Panc1 (cell line): ENCODE measurements around the gene TSKS. TPM values are rescaled to one million over a fixed set of nuclear protein-coding genes. Genes with fewer than 3 reads are reported as not detected.
"Not testable (repeated sequence)": the region's sequence is repeated elsewhere in the genome, so short reads cannot be mapped to it uniquely, and the experiment has no call there.

Experiments used
- ATAC-seq: fragments of 200-7000 bp; cut with Tn5 transposase; 2 replicates; pipeline ENCODE4 v1.9.1; 2020; ENCODE audit warnings: mild to moderate bottlenecking, moderate library complexity
- BruUV-seq: library from RNA; stranded (reverse); fragments of 400-500 nt; replicated peaks from 2 replicates; lab custom pipeline; 2021; lab: Mats Ljungman, UMichigan
- CTCF ChIA-PET: fragments of 300-600 bp; sonication (Branson Sonifier 250); formaldehyde crosslinking; loops from one replicate; lab custom pipeline; 2022; ENCODE audit warnings: antibody characterized with exemption; lab: Charles Lee
- POLR2A ChIA-PET: fragments of 300-600 bp; sonication (Branson Sonifier 250); formaldehyde crosslinking; loops from one replicate; lab custom pipeline; 2022; ENCODE audit warnings: antibody characterized with exemption; lab: Charles Lee
- DNase-seq: peaks from one replicate; pipeline ENCODE4 v3.0.0-alpha.2; 2010; ENCODE audit warnings: low read depth, low spot score
- H3K27ac ChIP-seq: 2 replicates; pipeline ENCODE4 v1.5.1; 2011; ENCODE audit warnings: mild to moderate bottlenecking, low read length, inconsistent platforms
- H3K27me3 ChIP-seq: fragments of 200-500 bp; sonication (Bioruptor generic); 2 replicates; pipeline ENCODE4 v1.6.0; 2014; ENCODE audit warnings: low read length, inconsistent platforms; ENCODE audit not compliant: control insufficient read depth, insufficient read depth
- H3K36me3 ChIP-seq: fragments of 200-500 bp; sonication (Bioruptor generic); 2 replicates; pipeline ENCODE4 v1.5.1; 2014; ENCODE audit warnings: inconsistent platforms, mild to moderate bottlenecking, low read length, moderate library complexity; ENCODE audit not compliant: control insufficient read depth, insufficient read depth
- H3K4me1 ChIP-seq: 2 replicates; pipeline ENCODE4 v1.5.1; 2011; ENCODE audit warnings: inconsistent platforms, mild to moderate bottlenecking, low read length, moderate library complexity; ENCODE audit not compliant: control insufficient read depth, insufficient read depth
- H3K4me3 ChIP-seq, 2 experiments: 2 replicates each; pipeline ENCODE4 v1.5.1; 2011 to 2012; ENCODE audit warnings: low read depth in 2 of 2, low read length in 2 of 2, mild to moderate bottlenecking in 2 of 2, inconsistent platforms in 1 of 2, moderate library complexity in 1 of 2
- H3K9me3 ChIP-seq: fragments of 200-500 bp; sonication (Bioruptor generic); 2 replicates; pipeline ENCODE4 v1.5.1; 2014; ENCODE audit warnings: low read depth, mild to moderate bottlenecking, inconsistent platforms, low read length, moderate library complexity; ENCODE audit not compliant: control insufficient read depth, insufficient read depth
- POLR2AphosphoS5 ChIP-seq: IDR thresholded peaks from 2 replicates; pipeline ENCODE4 v1.6.1; 2012; ENCODE audit warnings: mild to moderate bottlenecking, low read depth, low read length, moderate library complexity
- SIN3A ChIP-seq: IDR thresholded peaks from 2 replicates; pipeline ENCODE4 v1.6.1; 2012; ENCODE audit warnings: low read depth, mild to moderate bottlenecking, low read length, moderate library complexity, borderline replicate concordance; ENCODE audit not compliant: insufficient read depth
- TCF7L2 ChIP-seq: IDR thresholded peaks from 2 replicates; pipeline ENCODE4 v1.6.1; 2011; ENCODE audit warnings: mild to moderate bottlenecking, low read depth, low read length, inconsistent platforms
- in situ Hi-C: cut with HindIII; loops from 2 replicates; pipeline ENCODE4 v1.10.0; 2016; ENCODE audit warnings: low sequenced_read_pairs, low pct_unique_long_range_greater_than_20kb
- intact Hi-C: fragments of 100-400 bp; cut with micrococcal nuclease; formaldehyde crosslinking; loops from one replicate; pipeline ENCODE4 v1.10.0; 2022; ENCODE audit not compliant: unreplicated experiment
- total RNA-seq: library from RNA; stranded (reverse); gene quantifications from one replicate; pipeline ENCODE4 v1.2.1, GENCODE V29; 2021; ENCODE audit not compliant: unreplicated experiment
- TF ChIP-seq, protein P1 (sequence below): fragments of 450-650 bp; IDR thresholded peaks from 2 replicates; pipeline ENCODE4 v1.5.1; 2017; ENCODE audit warnings: mild to moderate bottlenecking
- TF ChIP-seq, protein P2 (sequence below), 2 experiments: IDR thresholded peaks; 2 replicates each; pipeline ENCODE4 v1.6.1; 2011 to 2012; ENCODE audit warnings: low read depth in 2 of 2, control low read depth in 1 of 2, low read length in 1 of 2, mild to moderate bottlenecking in 1 of 2, moderate library complexity in 1 of 2; ENCODE audit not compliant: insufficient read depth in 1 of 2

Gene TSKS
- total RNA-seq, 1 experiment from 2014 or later: not detected

DNA sequence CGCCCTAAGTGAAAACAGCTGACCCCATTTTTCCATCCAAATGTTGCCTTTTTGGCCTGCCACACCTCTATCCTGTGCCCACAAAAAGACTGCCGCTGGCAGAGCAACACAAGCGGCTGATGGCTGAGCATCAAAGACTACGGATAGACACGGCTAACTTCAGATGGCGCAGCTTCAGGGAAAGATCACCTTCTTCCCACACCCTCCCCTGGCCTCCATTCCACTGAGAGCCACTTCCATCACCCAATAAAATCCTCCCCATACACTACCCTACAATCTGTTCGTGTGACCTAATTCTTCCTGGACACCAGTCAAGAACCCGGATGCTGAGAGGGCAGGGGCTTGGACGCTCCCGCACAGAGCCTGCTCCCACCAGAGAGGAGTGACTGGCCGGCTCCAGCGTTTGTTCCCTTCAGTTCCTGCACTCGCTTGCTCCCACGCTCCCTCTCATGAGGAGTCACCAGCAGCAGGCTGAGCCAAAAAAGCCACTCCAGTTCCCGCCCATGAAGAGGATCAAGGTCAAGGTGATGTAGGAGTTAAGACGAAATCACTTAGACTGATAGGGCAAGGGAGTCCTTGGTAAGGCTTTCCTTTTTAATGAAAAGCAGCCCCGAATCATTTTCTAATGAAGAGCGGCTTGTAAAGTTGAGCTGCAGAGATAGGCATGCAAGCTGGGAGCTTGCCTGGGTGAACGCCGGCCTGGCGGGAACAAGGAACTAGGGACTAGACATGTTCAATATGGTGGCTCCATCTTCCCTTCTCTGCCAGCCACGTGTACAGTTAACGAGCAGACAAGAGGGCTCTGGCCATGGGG is 35.7 kb downstream of the TSKS start:
- DNase-seq (no peak), ATAC-seq (no peak)
- Histone ChIP-seq H3K9me3 (no peaks in the 10 kb centered on the region), H3K27ac (no peak overlapping the region), H3K4me1 (no peaks in the 10 kb centered on the region), H3K36me3 (no peaks in the 10 kb centered on the region), H3K4me3 (no peak overlapping the region), H3K27me3 (no peaks in the 10 kb centered on the region)
- no peak for TF ChIP-seq POLR2AphosphoS5
- TF ChIP-seq, protein P1, sequence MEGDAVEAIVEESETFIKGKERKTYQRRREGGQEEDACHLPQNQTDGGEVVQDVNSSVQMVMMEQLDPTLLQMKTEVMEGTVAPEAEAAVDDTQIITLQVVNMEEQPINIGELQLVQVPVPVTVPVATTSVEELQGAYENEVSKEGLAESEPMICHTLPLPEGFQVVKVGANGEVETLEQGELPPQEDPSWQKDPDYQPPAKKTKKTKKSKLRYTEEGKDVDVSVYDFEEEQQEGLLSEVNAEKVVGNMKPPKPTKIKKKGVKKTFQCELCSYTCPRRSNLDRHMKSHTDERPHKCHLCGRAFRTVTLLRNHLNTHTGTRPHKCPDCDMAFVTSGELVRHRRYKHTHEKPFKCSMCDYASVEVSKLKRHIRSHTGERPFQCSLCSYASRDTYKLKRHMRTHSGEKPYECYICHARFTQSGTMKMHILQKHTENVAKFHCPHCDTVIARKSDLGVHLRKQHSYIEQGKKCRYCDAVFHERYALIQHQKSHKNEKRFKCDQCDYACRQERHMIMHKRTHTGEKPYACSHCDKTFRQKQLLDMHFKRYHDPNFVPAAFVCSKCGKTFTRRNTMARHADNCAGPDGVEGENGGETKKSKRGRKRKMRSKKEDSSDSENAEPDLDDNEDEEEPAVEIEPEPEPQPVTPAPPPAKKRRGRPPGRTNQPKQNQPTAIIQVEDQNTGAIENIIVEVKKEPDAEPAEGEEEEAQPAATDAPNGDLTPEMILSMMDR: no peak
- TF ChIP-seq TCF7L2: no peak
- TF ChIP-seq, protein P2, sequence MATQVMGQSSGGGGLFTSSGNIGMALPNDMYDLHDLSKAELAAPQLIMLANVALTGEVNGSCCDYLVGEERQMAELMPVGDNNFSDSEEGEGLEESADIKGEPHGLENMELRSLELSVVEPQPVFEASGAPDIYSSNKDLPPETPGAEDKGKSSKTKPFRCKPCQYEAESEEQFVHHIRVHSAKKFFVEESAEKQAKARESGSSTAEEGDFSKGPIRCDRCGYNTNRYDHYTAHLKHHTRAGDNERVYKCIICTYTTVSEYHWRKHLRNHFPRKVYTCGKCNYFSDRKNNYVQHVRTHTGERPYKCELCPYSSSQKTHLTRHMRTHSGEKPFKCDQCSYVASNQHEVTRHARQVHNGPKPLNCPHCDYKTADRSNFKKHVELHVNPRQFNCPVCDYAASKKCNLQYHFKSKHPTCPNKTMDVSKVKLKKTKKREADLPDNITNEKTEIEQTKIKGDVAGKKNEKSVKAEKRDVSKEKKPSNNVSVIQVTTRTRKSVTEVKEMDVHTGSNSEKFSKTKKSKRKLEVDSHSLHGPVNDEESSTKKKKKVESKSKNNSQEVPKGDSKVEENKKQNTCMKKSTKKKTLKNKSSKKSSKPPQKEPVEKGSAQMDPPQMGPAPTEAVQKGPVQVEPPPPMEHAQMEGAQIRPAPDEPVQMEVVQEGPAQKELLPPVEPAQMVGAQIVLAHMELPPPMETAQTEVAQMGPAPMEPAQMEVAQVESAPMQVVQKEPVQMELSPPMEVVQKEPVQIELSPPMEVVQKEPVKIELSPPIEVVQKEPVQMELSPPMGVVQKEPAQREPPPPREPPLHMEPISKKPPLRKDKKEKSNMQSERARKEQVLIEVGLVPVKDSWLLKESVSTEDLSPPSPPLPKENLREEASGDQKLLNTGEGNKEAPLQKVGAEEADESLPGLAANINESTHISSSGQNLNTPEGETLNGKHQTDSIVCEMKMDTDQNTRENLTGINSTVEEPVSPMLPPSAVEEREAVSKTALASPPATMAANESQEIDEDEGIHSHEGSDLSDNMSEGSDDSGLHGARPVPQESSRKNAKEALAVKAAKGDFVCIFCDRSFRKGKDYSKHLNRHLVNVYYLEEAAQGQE (IDR thresholded peaks at IDR 0.05; ENCODE audit: insufficient read depth in 1 of 2, low read depth in 2 of 2, low read length in 1 of 2): no peak
- in situ Hi-C loops: no loop called here
- ChIA-PET CTCF (no interaction called here), POLR2A (no interaction called here)
- intact Hi-C loops: no loop called here
- no TSS peak for BruUV-seq

DNA sequence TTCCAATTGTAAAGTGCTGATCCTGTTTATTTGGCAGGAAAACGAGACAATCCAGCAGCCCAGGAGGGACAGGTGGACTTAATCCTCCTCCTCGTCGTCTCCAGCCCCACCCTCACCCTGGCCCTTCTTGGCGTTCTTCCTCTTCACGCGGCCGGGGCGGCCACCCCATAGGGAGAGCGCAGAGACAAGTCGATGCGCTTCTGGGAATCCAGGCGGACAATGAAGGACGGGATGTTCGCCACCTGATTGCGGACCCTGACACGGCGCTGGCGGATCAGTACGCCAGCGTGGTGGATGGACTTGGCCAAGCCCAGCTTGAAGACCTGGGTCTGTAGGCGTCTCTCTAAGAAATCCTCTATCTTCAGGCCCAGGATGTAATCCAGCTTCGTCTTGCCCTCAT is 43.7 kb downstream of the TSKS start:
- DNase-seq, H3K4me3 ChIP-seq, H3K9me3 ChIP-seq, ATAC-seq, H3K27ac ChIP-seq, BruUV-seq, in situ Hi-C loops, POLR2A ChIA-PET, H3K4me1 ChIP-seq, H3K36me3 ChIP-seq, intact Hi-C loops, H3K27me3 ChIP-seq: not testable (repeated sequence)
- CTCF ChIA-PET: interaction anchor here (0.6 kb wide), 2 partner anchors 22 to 23 kb away, joined by 6 to 7 read pairs; no protein-coding TSS in a partner anchor

DNA sequence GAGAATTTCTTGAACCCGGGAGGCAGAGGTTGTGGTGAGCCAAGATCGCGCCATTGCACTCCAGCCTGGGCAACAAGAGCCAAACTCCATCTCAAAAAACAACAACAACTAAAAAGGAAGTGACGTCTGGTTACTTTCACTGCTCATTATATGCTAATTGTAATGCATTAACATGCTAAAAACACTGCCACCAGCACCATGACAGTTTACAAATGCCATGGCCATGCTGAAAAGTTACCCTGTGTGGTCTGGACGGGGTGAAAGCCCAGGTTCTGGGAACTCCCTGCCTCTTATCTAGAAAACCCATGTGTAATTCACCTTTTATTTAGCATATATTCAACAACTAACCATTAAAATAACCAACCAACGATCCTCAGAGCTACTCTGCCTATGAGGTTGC is 44.1 kb downstream of the TSKS start:
- H3K27me3 ChIP-seq: no peaks in the 10 kb centered on the region
- no peak overlapping the region for H3K4me3 ChIP-seq
- no peak overlapping the region for H3K27ac ChIP-seq
- no TSS peak for BruUV-seq
- intact Hi-C loops: no loop called here
- ChIA-PET POLR2A (no interaction called here), CTCF (no interaction called here)
- ATAC-seq (no peak), DNase-seq (no peak)
- H3K9me3 ChIP-seq: no peaks in the 10 kb centered on the region
- no peaks in the 10 kb centered on the region; the same call in 1 of the 2 replicates for H3K4me1 ChIP-seq
- H3K36me3 ChIP-seq: peaks cover 3% of the 10 kb centered on the region; the same call in 1 of the 2 replicates
- TF ChIP-seq, protein P1: no peak
- TF ChIP-seq TCF7L2 (no peak), SIN3A (no peak), POLR2AphosphoS5 (no peak)
- TF ChIP-seq, protein P2 (IDR thresholded peaks at IDR 0.05; ENCODE audit: insufficient read depth in 1 of 2, low read depth in 2 of 2, low read length in 1 of 2): no peak
- in situ Hi-C loops: no loop called here
